Measurements from ENCODE around the gene SETD1A.
A peak's percentile ranks its signal among the peaks of the same experiment; 100 is the strongest.

Gene SETD1A

GRCh38 chr16:30924913-30925631 lies 32.5 kb upstream of the SETD1A start:
- CTCF ChIA-PET: interaction anchor here (9.9 kb wide), 1 partner anchor 14 kb away, joined by 98 read pairs; no protein-coding TSS in a partner anchor
- H3K27me3 ChIP-seq (replicated peaks in 2 of 5; ENCODE audit: control insufficient read depth in 4 of 5, insufficient read depth in 5 of 5, low read length in 4 of 5): no peaks in the 10 kb centered on the region
- H3K9me3 ChIP-seq (ENCODE audit: control extremely low read depth in 1 of 5, control insufficient read depth in 4 of 5, insufficient read depth in 2 of 5, low read depth in 1 of 5, low read length in 4 of 5): no peaks in the 10 kb centered on the region
- POLR2A ChIA-PET: interaction anchor here (0.6 kb wide), 1 partner anchor 24 kb away, joined by 3 read pairs; no protein-coding TSS in a partner anchor
- no peak overlapping the region for H3K27ac ChIP-seq (ENCODE audit: insufficient read depth in 1 of 2, low read depth in 1 of 2, low read length in 2 of 2, poor library complexity in 1 of 2, severe bottlenecking in 2 of 2)
- H3K4me3 ChIP-seq (ENCODE audit: control insufficient read depth in 1 of 7, extremely low read depth in 1 of 7, insufficient read depth in 4 of 7, low read depth in 2 of 7, low read length in 6 of 7): peak overlapping the region in 5 of 7 experiments; percentile 89 to 100 (median 93)
- H3K4me1 ChIP-seq (ENCODE audit: control extremely low read depth in 1 of 4, control insufficient read depth in 4 of 4, insufficient read depth in 4 of 4, low read length in 3 of 4): peaks cover 0 to 33% (median 31%) of the 10 kb centered on the region in 4 experiments
- H3K36me3 ChIP-seq (ENCODE audit: control insufficient read depth in 4 of 4, insufficient read depth in 4 of 4, low read length in 3 of 4): peaks cover 3 to 42% (median 20%) of the 10 kb centered on the region in 4 experiments
- 89% methylated on average over 9 of the region's 11 CpGs for WGBS (ENCODE audit: insufficient coverage)
- no peak for DNase-seq

GRCh38 chr16:30925632-30925987 lies 31.9 kb upstream of the SETD1A start:
- Histone ChIP-seq H3K27ac (ENCODE audit: insufficient read depth in 1 of 2, low read depth in 1 of 2, low read length in 2 of 2, poor library complexity in 1 of 2, severe bottlenecking in 2 of 2) (no peak overlapping the region), H3K4me1 (ENCODE audit: control extremely low read depth in 1 of 4, control insufficient read depth in 4 of 4, insufficient read depth in 4 of 4, low read length in 3 of 4) (peaks cover 0 to 33% (median 31%) of the 10 kb centered on the region in 4 experiments), H3K27me3 (replicated peaks in 2 of 5; ENCODE audit: control insufficient read depth in 4 of 5, insufficient read depth in 5 of 5, low read length in 4 of 5) (no peaks in the 10 kb centered on the region), H3K36me3 (ENCODE audit: control insufficient read depth in 4 of 4, insufficient read depth in 4 of 4, low read length in 3 of 4) (peaks cover 4 to 47% (median 22%) of the 10 kb centered on the region in 4 experiments), H3K4me3 (ENCODE audit: control insufficient read depth in 1 of 7, extremely low read depth in 1 of 7, insufficient read depth in 4 of 7, low read depth in 2 of 7, low read length in 6 of 7) (no peak overlapping the region), H3K9me3 (ENCODE audit: control extremely low read depth in 1 of 5, control insufficient read depth in 4 of 5, insufficient read depth in 2 of 5, low read depth in 1 of 5, low read length in 4 of 5) (no peaks in the 10 kb centered on the region)
- POLR2A ChIA-PET: no interaction called here
- DNase-seq: no peak
- CTCF ChIA-PET: interaction anchor here (2.4 to 9.9 kb wide), 2 partner anchors 14 to 28 kb away, joined by 8 to 98 read pairs; no protein-coding TSS in a partner anchor
- 98% methylated on average over 13 of the region's 26 CpGs for WGBS (ENCODE audit: insufficient coverage)

GRCh38 chr16:30925995-30926811 lies 31.4 kb upstream of the SETD1A start:
- Histone ChIP-seq H3K4me3 (ENCODE audit: control insufficient read depth in 1 of 7, extremely low read depth in 1 of 7, insufficient read depth in 4 of 7, low read depth in 2 of 7, low read length in 6 of 7) (peak overlapping the region in 1 of 7 experiments; percentile 5), H3K36me3 (ENCODE audit: control insufficient read depth in 4 of 4, insufficient read depth in 4 of 4, low read length in 3 of 4) (peaks cover 8 to 53% (median 26%) of the 10 kb centered on the region in 4 experiments), H3K27me3 (replicated peaks in 2 of 5; ENCODE audit: control insufficient read depth in 4 of 5, insufficient read depth in 5 of 5, low read length in 4 of 5) (no peaks in the 10 kb centered on the region), H3K9me3 (ENCODE audit: control extremely low read depth in 1 of 5, control insufficient read depth in 4 of 5, insufficient read depth in 2 of 5, low read depth in 1 of 5, low read length in 4 of 5) (no peaks in the 10 kb centered on the region), H3K4me1 (ENCODE audit: control extremely low read depth in 1 of 4, control insufficient read depth in 4 of 4, insufficient read depth in 4 of 4, low read length in 3 of 4) (peaks cover 0 to 30% (median 27%) of the 10 kb centered on the region in 4 experiments), H3K27ac (ENCODE audit: insufficient read depth in 1 of 2, low read depth in 1 of 2, low read length in 2 of 2, poor library complexity in 1 of 2, severe bottlenecking in 2 of 2) (no peak overlapping the region)
- 67% methylated on average over 10 of the region's 10 CpGs for WGBS (ENCODE audit: insufficient coverage)
- POLR2A ChIA-PET: no interaction called here
- DNase-seq: no peak
- CTCF ChIA-PET: interaction anchor here (2.4 to 9.9 kb wide), 2 partner anchors 13 to 28 kb away, joined by 8 to 98 read pairs; no protein-coding TSS in a partner anchor

GRCh38 chr16:30926937-30927788 lies 30.4 kb upstream of the SETD1A start:
- H3K36me3 ChIP-seq (ENCODE audit: control insufficient read depth in 4 of 4, insufficient read depth in 4 of 4, low read length in 3 of 4): peaks cover 8 to 59% (median 34%) of the 10 kb centered on the region in 4 experiments
- H3K27me3 ChIP-seq (replicated peaks in 2 of 5; ENCODE audit: control insufficient read depth in 4 of 5, insufficient read depth in 5 of 5, low read length in 4 of 5): no peaks in the 10 kb centered on the region
- POLR2A ChIA-PET: no interaction called here
- no peak overlapping the region for H3K27ac ChIP-seq (ENCODE audit: insufficient read depth in 1 of 2, low read depth in 1 of 2, low read length in 2 of 2, poor library complexity in 1 of 2, severe bottlenecking in 2 of 2)
- DNase-seq: no peak
- peaks cover 0 to 23% (median 22%) of the 10 kb centered on the region in 4 experiments for H3K4me1 ChIP-seq (ENCODE audit: control extremely low read depth in 1 of 4, control insufficient read depth in 4 of 4, insufficient read depth in 4 of 4, low read length in 3 of 4)
- no peaks in the 10 kb centered on the region for H3K9me3 ChIP-seq (ENCODE audit: control extremely low read depth in 1 of 5, control insufficient read depth in 4 of 5, insufficient read depth in 2 of 5, low read depth in 1 of 5, low read length in 4 of 5)
- CTCF ChIA-PET: interaction anchor here (2.4 to 9.9 kb wide), 2 partner anchors 12 to 27 kb away, joined by 8 to 98 read pairs; no protein-coding TSS in a partner anchor
- H3K4me3 ChIP-seq (ENCODE audit: control insufficient read depth in 1 of 7, extremely low read depth in 1 of 7, insufficient read depth in 4 of 7, low read depth in 2 of 7, low read length in 6 of 7): no peak overlapping the region
- WGBS (ENCODE audit: insufficient coverage): 95% methylated on average over 16 of the region's 22 CpGs

- WGBS (ENCODE audit: insufficient coverage): 82% methylated on average over 10 of the region's 15 CpGs
- no peaks in the 10 kb centered on the region for H3K9me3 ChIP-seq (ENCODE audit: control extremely low read depth in 1 of 5, control insufficient read depth in 4 of 5, insufficient read depth in 2 of 5, low read depth in 1 of 5, low read length in 4 of 5)
- H3K27me3 ChIP-seq (replicated peaks in 2 of 5; ENCODE audit: control insufficient read depth in 4 of 5, insufficient read depth in 5 of 5, low read length in 4 of 5): no peaks in the 10 kb centered on the region
- H3K4me3 ChIP-seq (ENCODE audit: control insufficient read depth in 1 of 7, extremely low read depth in 1 of 7, insufficient read depth in 4 of 7, low read depth in 2 of 7, low read length in 6 of 7): no peak overlapping the region
- ChIA-PET POLR2A (no interaction called here), CTCF (interaction anchor here (2.4 to 9.9 kb wide), 2 partner anchors 12 to 26 kb away, joined by 8 to 98 read pairs; no protein-coding TSS in a partner anchor)
- H3K27ac ChIP-seq (ENCODE audit: insufficient read depth in 1 of 2, low read depth in 1 of 2, low read length in 2 of 2, poor library complexity in 1 of 2, severe bottlenecking in 2 of 2): no peak overlapping the region
- DNase-seq: peak in 2 of 3 donors; percentile 67 to 69
- H3K36me3 ChIP-seq (ENCODE audit: control insufficient read depth in 4 of 4, insufficient read depth in 4 of 4, low read length in 3 of 4): peaks cover 8 to 64% (median 37%) of the 10 kb centered on the region in 4 experiments
- peaks cover 0 to 23% (median 21%) of the 10 kb centered on the region in 4 experiments for H3K4me1 ChIP-seq (ENCODE audit: control extremely low read depth in 1 of 4, control insufficient read depth in 4 of 4, insufficient read depth in 4 of 4, low read length in 3 of 4)
Observed at GRCh38 chr16:30927789-30928378, 29.7 kb upstream of the SETD1A start.

GRCh38 chr16:30928390-30928789 lies 29.2 kb upstream of the SETD1A start:
- Histone ChIP-seq H3K9me3 (ENCODE audit: control extremely low read depth in 1 of 5, control insufficient read depth in 4 of 5, insufficient read depth in 2 of 5, low read depth in 1 of 5, low read length in 4 of 5) (no peaks in the 10 kb centered on the region), H3K4me1 (ENCODE audit: control extremely low read depth in 1 of 4, control insufficient read depth in 4 of 4, insufficient read depth in 4 of 4, low read length in 3 of 4) (peaks cover 0 to 23% (median 21%) of the 10 kb centered on the region in 4 experiments), H3K4me3 (ENCODE audit: control insufficient read depth in 1 of 7, extremely low read depth in 1 of 7, insufficient read depth in 4 of 7, low read depth in 2 of 7, low read length in 6 of 7) (no peak overlapping the region), H3K27me3 (replicated peaks in 2 of 5; ENCODE audit: control insufficient read depth in 4 of 5, insufficient read depth in 5 of 5, low read length in 4 of 5) (no peaks in the 10 kb centered on the region), H3K27ac (ENCODE audit: insufficient read depth in 1 of 2, low read depth in 1 of 2, low read length in 2 of 2, poor library complexity in 1 of 2, severe bottlenecking in 2 of 2) (no peak overlapping the region), H3K36me3 (ENCODE audit: control insufficient read depth in 4 of 4, insufficient read depth in 4 of 4, low read length in 3 of 4) (peaks cover 8 to 64% (median 38%) of the 10 kb centered on the region in 4 experiments)
- DNase-seq: no peak
- POLR2A ChIA-PET: no interaction called here
- CTCF ChIA-PET: interaction anchor here (9.9 kb wide), 1 partner anchor 11 kb away, joined by 98 read pairs; no protein-coding TSS in a partner anchor
- 93% methylated on average over 5 of the region's 11 CpGs for WGBS (ENCODE audit: insufficient coverage)

Measured in common myeloid progenitor, CD34-positive (primary cell).